ENCODE results near the gene THRB.

The THRB gene

DNA sequence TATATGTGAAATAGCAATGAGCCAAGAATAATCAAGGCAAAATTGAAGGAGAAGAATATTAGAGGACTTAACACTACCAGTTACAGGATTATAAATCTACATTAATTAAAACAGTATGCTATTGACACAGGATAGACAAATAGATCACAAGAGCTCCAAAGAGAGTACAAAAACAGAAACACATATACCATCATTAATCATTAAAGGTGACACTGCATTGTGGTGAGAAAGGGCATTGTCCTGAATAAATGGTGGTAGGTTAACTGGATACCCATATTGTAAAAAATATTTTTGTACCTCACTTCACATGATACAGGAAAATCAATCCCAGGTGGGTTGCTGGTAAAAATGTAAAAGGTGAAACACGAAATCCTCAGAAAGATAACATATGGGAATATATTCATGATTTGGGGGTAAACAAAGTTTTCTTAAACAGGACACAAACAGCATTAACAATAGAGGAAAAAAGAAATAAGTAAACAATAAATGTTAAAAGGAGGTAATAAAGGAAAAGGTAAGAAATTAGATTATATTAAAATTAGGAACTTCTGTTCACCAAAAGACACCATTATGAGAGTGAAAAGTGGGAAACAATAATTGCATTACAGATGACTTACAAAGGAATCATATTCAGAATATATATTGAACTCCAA is 145.2 kb downstream of the THRB start:
- DNase-seq (ENCODE audit: low spot score): no peak

DNA sequence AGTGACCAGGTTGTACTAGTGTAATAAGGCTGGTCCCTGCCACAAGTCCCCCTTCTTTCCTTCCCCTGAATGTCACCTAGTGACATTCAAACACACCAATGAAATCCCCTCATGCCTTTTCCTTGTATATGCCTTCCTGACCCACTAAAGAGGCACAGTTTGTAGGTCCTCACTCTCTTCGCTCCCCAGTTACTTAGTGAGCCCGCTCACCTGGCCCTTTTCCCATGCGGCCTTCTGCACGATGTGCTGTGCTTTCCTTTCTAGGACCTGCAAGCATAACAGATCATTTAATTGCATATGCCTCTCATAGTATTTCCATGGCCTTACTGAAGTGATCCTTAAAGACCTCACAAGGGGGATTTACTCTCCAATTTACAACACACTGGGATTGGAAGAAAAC is 146.3 kb downstream of the THRB start:
- DNase-seq (ENCODE audit: low spot score): no peak

DNA sequence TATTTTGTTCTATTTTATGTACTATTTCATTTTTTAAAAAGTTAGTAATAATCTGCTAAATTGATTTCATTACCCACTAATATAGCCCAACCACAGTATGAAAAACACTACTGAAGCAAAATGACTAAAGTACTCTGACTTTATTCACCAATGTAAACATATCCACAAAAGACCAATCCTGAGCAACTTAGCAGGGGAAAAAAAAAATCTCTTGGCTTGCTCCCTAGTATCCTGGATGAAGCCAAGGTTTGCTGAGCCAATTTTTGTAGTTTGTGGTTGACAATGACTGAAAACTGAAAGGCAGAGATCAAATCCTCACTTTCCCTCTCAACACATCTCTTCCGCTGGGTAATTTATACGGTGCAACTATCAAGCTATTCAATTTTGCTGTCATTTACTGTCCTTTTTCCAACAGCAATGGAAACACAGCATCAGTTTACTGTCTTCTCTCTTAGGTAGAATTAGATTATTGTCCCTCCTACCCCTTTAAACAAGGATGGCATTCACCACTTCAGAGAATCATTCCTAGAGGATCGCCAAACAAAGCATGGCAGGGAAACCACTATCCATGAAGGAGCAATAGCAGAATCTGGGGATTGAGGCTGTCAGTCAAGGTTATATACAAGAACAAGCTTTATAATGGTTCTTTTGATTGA is 149.7 kb downstream of the THRB start:
- no peak for DNase-seq (ENCODE audit: low spot score)

DNA sequence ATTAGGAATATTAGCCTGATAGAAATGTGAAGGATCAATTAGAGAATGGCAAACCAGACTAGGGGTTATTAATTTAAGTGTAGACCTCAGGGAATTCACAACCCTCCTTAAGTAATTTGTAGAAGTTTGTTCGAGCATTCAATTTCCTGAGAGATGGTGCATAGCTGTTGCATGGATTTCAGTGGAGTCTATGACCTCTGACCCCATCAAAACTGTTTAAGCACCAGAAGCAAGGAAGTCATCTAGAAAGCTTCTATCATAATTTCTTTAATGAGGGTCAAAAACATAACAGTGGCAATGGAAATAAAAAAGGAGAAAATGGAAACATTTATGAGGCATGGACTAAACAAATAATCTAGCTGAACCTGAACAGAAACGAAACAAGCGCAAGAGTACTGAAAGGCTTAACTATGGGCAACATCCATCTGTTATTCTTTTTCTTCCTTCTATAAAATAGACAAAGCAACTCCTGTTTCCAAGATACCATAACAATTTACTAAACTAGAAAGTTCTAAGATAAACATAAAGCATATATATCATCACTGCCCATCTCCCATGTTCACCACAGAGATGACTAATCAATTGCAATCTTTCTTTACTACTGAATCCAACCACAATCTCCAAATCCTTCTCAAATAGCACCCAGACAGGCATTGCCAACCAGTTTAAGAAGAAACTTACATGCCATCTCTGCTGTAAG is 151.4 kb downstream of the THRB start:
- DNase-seq (ENCODE audit: low spot score): peak; percentile 57

DNA sequence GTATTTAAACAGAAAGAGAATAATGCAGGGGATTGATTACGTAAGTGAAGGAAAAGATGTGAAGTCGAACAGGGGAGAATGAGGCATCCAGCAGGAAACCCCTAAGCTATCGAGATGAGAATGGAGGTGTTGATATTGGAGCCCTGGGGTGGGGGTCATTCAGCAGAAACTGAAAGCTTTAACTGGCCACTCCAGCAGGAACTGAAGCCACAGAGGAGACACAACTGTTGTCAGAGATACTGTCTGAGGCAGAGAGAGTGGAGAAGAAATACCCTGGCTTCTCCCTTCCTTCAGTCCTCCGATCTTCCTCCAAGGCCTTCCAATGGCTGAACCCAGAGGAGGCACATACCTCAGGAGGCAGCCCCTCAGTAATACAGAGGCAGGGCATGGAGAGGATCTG is 152.4 kb downstream of the THRB start:
- no peak for DNase-seq (ENCODE audit: low spot score)

DNA sequence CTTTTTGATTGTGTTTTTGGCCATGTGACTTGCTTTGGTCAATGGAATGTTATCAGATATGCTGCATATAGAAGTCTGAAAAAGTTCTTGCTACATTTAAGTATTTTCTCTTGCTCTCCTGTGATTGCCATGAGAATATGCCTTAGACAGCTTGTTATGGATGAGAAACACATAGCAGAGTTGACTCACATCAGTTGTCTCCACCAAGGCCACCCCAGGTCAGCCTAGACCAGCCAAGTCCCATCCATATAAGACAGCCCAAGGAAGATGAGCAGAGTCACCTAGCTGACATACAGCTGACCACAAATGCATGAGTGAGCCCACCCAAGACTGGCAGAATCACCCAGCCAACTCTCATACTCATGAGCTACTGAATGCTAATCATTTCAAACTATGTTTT is 153.0 kb downstream of the THRB start:
- no peak for DNase-seq (ENCODE audit: low spot score)

DNA sequence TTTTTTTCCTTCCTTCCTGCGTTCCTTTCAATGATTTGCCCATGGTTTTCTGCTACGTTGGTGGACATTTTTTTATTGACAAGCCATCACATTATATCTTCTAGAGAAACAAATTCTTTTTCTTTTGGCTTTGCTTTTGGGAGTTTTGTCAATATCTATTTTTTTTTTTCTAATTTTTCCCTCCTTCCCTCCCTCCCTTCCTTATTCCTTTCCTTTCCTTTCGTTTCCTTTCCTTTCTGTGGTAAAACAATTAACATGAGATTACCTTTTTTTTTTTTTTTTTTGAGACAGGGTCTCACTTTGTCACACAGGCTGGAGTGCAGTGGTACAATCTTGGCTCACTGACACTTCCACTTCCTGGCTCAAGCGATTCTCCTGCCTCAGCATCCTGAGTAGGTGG is 153.7 kb downstream of the THRB start:
- DNase-seq (ENCODE audit: low spot score): no peak

DNA sequence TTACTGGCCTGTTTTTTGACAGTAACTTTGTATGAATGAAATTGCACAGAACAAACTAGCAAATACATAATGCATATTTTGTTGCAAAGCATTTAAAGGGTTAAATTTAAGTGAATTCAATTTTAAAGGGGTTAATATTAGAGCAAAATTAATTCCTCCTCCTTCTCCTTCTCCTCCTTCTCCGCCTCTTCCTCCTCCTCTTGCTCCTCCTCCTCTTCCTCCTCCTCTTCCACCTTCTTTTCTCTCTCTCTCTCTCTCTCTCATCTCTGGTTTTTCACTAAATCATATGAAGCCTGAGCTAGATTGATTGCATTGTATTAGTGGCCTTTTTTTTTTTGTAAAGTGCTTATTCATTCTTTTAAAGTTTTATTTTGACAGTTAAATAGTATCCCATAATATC is 154.5 kb downstream of the THRB start:
- no peak for DNase-seq (ENCODE audit: low spot score)

DNA sequence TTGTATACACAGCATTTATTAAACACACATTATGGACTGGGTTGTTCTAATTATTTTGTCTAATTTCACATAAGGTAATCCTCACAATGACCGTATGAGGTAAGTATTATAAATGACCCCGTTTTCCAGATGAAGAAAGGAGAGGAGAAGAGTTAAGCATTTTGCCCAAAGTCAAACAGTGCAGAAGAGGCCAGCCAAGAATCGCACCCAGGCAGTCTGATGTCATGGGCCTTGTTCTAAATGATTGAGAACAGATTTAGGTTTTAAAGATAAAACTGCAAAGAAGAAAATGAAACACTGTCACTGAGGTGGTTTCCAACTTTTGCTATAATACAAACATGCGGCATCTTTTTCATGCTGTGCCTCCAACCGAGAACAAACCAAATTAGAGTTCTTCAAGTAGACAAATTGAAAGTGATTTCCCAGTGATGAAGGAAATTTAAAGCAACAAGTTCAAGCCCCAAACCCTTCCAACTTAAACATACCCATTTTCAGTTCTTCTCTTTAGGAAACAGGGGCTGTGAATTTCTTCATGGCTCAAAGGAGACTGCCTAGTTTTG is 155.3 kb downstream of the THRB start:
- DNase-seq (ENCODE audit: low spot score): no peak

DNA sequence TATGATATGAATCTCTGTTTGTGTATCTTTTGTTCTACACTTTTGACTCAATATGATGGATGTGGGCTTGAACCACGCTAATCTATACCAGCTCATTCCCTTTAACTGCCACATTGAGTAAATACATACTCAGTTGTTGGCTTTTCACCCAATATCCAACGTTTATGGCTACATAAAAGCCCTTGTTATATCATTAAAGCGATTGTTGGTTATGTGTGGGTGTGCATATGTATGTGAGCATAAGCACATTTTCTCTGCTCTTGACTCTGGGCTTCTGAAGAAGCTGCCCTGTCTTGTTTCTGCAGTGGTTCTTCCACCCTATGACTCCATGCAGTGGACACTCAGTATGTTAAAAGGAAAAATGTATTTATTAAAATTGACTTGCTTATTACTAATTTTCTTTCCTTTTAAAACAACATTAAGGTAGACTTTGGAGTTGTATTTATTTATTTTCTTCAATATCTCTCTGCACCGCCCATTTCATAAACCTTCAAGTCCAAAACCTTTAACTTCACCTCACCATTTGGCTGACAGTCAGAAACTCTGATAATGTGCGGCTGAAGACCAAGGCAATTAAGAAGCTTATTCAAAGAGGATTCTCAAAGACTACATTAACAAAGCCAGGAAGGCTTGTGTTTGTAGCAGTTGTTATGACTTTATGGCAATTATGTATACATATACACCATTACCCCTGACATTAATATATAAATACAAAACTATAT is 156.1 kb downstream of the THRB start:
- DNase-seq (ENCODE audit: low spot score): no peak

DNA sequence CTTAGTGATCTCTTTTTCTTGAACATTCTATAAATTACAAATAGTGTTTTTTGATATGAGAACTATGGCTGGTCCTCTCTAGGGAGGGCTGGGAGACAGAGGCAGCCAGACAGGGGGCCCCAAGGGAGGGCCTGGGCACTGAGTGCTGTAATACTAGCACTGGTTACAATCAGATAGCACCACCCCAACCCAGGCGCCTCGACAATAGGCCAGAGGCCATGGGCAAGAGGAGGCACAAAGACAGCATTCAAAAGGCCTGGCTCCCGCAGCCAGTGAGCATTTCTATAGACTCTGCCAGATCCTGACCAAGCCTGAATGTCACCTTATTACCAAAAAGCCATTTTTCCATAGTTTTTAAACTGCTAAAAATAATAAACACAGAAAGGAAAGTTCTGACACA is 158.5 kb downstream of the THRB start:
- DNase-seq (ENCODE audit: low spot score): no peak

DNA sequence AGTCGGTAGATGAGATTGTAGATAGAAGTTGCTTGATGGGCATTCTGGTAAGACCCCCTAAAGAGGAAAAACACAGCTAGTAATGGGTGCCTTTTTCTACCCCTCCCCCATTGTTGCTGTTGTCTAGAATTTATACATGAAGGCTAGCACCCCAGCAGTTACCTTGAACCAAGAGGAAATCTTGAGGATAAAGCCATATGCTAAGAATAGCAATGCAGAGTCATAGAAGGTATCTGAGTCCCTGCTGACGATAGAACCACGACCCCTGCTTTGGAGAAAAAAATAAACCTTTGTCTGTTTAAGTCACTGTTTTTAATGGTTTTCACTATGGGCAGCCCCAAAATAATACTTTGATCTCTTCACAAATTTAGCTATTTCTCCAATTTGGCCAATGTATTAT is 162.6 kb downstream of the THRB start:
- DNase-seq (ENCODE audit: low spot score): no peak

DNA sequence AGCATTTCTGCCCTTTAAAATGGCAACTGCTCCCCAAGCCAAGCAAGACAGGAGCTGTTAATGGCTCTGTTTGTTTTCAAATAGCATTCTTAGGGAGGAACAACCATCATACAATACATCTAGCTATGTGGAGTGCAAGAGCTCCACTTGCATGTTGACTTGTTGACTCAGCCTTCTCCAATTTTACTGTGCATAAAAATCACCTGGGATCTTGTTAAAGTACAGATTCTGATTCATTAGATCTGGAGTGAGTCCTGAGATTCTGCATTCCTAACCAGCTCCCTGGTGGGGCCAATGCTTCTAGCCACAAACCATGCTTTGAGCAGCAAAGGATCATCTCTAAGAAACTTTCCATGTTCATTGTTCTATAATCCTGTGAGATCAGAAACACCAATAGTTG is 171.4 kb downstream of the THRB start:
- no peak for DNase-seq (ENCODE audit: low spot score)

DNA sequence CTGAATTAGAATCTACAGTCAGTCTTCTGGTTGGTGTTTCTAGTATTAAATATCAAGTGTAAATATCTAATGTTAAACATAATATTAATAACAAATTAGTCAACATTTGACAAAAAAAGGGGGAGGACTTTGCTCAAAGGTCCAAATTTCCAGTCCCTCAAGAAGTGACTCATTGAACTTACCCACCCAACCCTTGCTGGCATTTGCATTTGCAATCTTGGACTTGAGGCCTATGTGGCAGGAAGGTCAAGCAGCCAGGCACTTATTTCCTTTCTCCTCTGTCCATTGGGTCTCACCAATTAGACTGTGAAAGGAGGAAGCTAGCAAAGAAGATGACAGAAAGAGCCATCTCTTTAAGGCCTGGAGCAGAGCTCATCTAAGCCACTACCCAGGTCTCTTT is 174.0 kb downstream of the THRB start:
- DNase-seq (ENCODE audit: low spot score): no peak

DNA sequence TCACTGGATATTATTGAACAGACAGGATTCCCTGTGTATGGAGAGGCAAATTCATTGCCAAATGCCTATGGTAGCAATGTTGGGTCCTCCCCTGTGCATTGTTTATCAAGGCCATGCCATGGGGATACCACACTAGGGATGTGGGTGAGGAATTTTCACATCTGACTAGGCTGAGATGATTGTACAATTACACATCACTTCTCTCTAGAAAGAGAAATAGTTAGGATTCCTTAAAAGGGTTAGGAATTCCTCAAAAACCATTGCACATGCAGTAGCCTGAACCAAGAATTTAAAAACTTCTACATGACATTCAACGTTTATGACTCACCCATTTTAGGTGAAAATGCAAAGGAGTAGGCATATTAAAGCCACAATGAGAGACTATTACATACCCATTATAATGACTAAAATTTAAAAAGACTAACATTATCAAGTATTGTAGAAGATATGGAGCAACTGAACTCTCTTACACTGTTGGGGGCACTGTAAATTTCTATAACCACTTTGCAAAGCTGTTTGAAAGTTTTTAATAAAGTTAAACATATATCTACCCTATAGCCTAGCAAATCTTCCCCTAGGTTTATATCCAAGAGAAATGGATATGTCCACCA is 175.9 kb downstream of the THRB start:
- no peak for DNase-seq (ENCODE audit: low spot score)

DNA sequence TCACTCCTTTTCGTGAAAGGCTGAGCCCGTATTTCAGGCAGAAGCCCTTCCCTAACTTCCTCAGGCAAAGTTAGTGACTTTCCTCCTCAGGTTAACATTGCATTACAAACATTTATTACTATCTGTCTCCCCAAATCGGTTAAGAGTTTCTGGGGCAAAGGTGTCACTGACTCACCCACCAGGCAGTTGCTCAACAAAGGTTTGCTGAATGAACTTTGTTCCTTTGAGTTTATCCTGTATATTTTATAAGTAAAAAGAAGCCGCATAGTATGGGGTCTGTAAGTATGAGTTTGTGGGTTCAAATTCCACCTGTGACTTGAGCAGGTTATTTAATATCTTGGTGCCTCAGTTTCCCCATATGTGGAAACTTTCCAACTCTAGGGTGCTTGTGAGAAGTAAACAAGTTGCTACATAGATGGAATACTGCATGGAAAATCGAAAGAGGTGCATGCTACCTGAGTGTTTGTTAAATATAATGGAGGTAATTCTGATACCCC is 177.7 kb downstream of the THRB start:
- DNase-seq (ENCODE audit: low spot score): peak; percentile 82

DNA sequence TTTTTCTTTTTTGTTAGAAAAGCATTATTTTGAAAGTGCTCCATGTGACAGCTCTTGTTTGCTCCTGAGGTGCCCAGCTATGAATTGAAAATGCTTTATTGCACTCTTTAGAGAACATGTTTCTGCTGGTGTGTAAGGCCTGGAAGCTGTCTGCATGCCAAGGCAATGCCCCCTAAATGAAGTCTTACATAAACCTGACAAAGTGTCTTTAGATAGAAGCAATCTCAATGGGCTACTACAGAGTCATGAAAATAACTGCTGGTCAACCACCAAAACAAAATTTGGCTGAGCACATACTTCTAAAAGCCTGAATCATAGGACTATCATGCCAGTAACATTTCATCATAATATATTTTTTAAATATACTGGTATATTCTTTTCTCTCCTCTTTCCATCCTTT is 178.7 kb downstream of the THRB start:
- DNase-seq (ENCODE audit: low spot score): no peak

DNA sequence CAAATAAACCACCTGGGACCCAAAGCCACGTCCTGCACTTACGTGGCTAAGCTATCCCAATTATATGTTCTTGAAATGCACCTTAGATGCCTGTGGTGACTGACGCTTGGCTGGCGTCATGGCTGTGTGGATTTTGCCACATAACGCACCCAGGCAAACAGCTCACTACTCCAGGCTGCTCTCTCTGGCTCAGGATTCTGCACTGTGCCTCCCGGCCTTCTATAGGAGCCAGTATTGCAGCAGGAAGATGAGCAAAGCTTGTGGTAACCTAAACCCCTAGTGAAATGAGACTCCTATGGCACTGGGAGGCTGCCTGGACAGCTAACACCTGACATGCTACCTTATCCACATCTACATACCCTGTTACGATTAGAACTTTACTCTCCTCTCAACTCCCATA is 179.3 kb downstream of the THRB start:
- no peak for DNase-seq (ENCODE audit: low spot score)

DNA sequence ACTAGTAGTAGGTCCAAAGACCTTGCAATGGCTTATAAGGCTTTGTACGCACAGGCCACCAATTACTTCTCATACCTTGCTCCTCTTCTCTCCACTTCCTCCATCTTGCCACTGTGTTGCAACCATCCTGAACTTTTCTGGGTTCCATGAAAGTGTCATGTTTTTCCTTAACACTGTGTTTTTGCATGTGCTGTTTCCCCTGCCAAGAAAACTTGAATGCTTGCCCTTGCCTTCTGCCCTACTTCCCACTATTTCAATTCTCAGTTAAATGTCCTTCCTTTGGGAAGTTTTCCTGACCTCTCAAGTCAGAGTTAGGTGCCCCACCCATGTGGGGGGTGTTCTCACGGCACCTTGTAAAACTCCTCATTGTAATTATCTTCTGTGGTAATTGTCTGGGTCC is 182.8 kb downstream of the THRB start:
- DNase-seq (ENCODE audit: low spot score): no peak

DNA sequence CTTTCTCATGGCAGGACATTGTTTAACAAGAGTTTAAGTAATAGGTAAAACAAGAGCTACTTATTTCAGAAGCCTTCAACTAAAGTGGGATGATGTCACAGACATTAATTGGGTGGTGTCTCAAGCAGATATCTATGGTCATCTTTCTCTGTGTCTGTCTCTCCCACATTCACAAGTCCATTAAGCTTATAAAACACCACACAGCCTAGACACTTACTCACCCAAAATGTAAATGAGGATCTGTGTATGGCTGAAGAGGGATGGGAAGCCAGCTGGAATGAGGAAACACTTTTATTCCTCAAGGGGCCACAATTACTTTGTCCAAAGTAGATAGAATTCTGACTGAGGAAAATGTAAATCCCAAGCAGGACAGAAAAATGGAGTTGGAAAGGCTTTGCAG is 183.8 kb downstream of the THRB start:
- no peak for DNase-seq (ENCODE audit: low spot score)

DNA sequence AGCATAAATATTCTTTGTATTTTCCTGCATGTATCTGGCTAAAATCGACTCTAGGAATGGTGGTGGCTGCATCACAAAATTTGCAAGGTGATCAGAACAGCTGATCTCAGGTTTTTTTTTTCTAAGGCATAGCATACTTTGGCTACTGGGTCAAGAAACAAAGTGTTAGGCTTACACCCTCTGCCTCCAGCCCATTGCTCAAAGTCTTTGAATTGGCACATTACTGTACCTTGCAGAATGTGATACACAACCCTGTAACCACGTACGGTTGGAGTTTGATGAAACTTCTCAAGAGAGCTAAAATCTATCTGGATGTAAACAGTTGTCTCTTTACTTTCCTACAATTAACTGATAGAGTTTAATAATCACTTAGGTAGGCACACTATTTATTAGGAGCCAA is 188.1 kb downstream of the THRB start:
- DNase-seq (ENCODE audit: low spot score): no peak

Measured in LoVo (cell line).